Ishikawa (cell line): Measurements from ENCODE around the gene KIF26B.

Experiments
- EGR1 ChIP-seq: IDR thresholded peaks from 2 replicates; pipeline ENCODE4 v1.6.1; 2012
- TAF1 ChIP-seq: IDR thresholded peaks from 2 replicates; pipeline ENCODE4 v1.6.1; 2012; ENCODE audit warnings: low read depth, mild to moderate bottlenecking
- TF ChIP-seq, protein P1 (sequence below): IDR thresholded peaks from 2 replicates; pipeline ENCODE4 v1.6.1; 2012; ENCODE audit warnings: low read depth, mild to moderate bottlenecking
- TF ChIP-seq, protein P2 (sequence below): IDR thresholded peaks from 2 replicates; pipeline ENCODE4 v1.6.1; 2012

- TF ChIP-seq, protein P1, sequence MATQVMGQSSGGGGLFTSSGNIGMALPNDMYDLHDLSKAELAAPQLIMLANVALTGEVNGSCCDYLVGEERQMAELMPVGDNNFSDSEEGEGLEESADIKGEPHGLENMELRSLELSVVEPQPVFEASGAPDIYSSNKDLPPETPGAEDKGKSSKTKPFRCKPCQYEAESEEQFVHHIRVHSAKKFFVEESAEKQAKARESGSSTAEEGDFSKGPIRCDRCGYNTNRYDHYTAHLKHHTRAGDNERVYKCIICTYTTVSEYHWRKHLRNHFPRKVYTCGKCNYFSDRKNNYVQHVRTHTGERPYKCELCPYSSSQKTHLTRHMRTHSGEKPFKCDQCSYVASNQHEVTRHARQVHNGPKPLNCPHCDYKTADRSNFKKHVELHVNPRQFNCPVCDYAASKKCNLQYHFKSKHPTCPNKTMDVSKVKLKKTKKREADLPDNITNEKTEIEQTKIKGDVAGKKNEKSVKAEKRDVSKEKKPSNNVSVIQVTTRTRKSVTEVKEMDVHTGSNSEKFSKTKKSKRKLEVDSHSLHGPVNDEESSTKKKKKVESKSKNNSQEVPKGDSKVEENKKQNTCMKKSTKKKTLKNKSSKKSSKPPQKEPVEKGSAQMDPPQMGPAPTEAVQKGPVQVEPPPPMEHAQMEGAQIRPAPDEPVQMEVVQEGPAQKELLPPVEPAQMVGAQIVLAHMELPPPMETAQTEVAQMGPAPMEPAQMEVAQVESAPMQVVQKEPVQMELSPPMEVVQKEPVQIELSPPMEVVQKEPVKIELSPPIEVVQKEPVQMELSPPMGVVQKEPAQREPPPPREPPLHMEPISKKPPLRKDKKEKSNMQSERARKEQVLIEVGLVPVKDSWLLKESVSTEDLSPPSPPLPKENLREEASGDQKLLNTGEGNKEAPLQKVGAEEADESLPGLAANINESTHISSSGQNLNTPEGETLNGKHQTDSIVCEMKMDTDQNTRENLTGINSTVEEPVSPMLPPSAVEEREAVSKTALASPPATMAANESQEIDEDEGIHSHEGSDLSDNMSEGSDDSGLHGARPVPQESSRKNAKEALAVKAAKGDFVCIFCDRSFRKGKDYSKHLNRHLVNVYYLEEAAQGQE, result no peak
- TF ChIP-seq EGR1 (no peak), TAF1 (no peak)
- TF ChIP-seq, protein P2, sequence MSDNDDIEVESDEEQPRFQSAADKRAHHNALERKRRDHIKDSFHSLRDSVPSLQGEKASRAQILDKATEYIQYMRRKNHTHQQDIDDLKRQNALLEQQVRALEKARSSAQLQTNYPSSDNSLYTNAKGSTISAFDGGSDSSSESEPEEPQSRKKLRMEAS, result no peak
Measured at GRCh38 chr1:245283001-245283400, 128.2 kb downstream of the KIF26B start.
